PC-3 (cell line): ENCODE results near the gene PPARD. TPM values are rescaled to one million over a fixed set of nuclear protein-coding genes. Genes with fewer than 3 reads are reported as not detected.

ENCODE experiments used
- ATAC-seq: fragments of 200-7000 bp; cut with Tn5 transposase; 2 replicates; pipeline ENCODE4 v1.9.1; 2020; ENCODE audit warnings: mild to moderate bottlenecking, moderate library complexity
- BruUV-seq: library from RNA; stranded (reverse); fragments of 400-500 nt; replicated peaks from 2 replicates; lab custom pipeline; 2021; lab: Mats Ljungman, UMichigan
- CTCF ChIA-PET: fragments of 300-600 bp; sonication (Branson Sonifier 250); formaldehyde crosslinking; loops from one replicate; lab custom pipeline; 2022; ENCODE audit warnings: antibody characterized with exemption; lab: Charles Lee
- POLR2A ChIA-PET: fragments of 300-600 bp; sonication (Branson Sonifier 250); formaldehyde crosslinking; loops from one replicate; lab custom pipeline; 2022; ENCODE audit warnings: antibody characterized with exemption; ENCODE audit not compliant: unreplicated experiment; lab: Charles Lee
- DNase-seq: peaks from one replicate; pipeline ENCODE4 v3.0.0-alpha.2; 2015
- H2AFZ ChIP-seq: fragments of 300-600 bp; sonication (generic); 2 replicates; pipeline ENCODE4 v1.6.0; 2016; ENCODE audit warnings: antibody characterized with exemption, low read length
- H3F3A ChIP-seq: fragments of 300-600 bp; sonication (generic); one replicate; pipeline ENCODE4 v1.6.0; 2017; ENCODE audit warnings: antibody characterized with exemption, low read length, control low read depth, mild to moderate bottlenecking; ENCODE audit not compliant: unreplicated experiment
- H3K27ac ChIP-seq: fragments of 300-600 bp; sonication (generic); 2 replicates; pipeline ENCODE4 v1.5.1; 2016; ENCODE audit warnings: mild to moderate bottlenecking, low read length
- H3K27me3 ChIP-seq: fragments of 300-600 bp; sonication (generic); 2 replicates; pipeline ENCODE4 v1.6.1; 2016; ENCODE audit warnings: low read length, mixed read lengths
- H3K36me3 ChIP-seq: fragments of 300-600 bp; sonication (generic); 2 replicates; pipeline ENCODE4 v1.6.1; 2016; ENCODE audit warnings: low read depth, mixed run types, low read length, mixed read lengths
- H3K4me1 ChIP-seq: fragments of 300-600 bp; sonication (generic); 2 replicates; pipeline ENCODE4 v1.5.1; 2016; ENCODE audit warnings: low read length; ENCODE audit not compliant: insufficient read depth
- H3K4me2 ChIP-seq: fragments of 300-600 bp; sonication (generic); 2 replicates; pipeline ENCODE4 v1.6.0; 2016; ENCODE audit warnings: low read length
- H3K4me3 ChIP-seq: fragments of 300-600 bp; sonication (generic); 2 replicates; pipeline ENCODE4 v1.5.1; 2016; ENCODE audit warnings: mild to moderate bottlenecking, low read length, mixed read lengths
- H3K79me2 ChIP-seq: fragments of 300-600 bp; sonication (generic); 2 replicates; pipeline ENCODE4 v1.6.1; 2017; ENCODE audit warnings: low read length, mixed read lengths
- H3K9ac ChIP-seq: fragments of 300-600 bp; sonication (generic); 2 replicates; pipeline ENCODE4 v1.6.0; 2016; ENCODE audit warnings: mild to moderate bottlenecking, low read length
- H3K9me2 ChIP-seq: fragments of 300-600 bp; sonication (generic); replicated peaks from 2 replicates; pipeline ENCODE4 v1.6.1; 2016; ENCODE audit warnings: mixed run types, low read length, mixed read lengths
- H3K9me3 ChIP-seq: fragments of 300-600 bp; sonication (generic); 2 replicates; pipeline ENCODE4 v1.6.1; 2016; ENCODE audit warnings: low read length, mixed read lengths
- H4K20me1 ChIP-seq: fragments of 300-600 bp; sonication (generic); 2 replicates; pipeline ENCODE4 v1.6.1; 2016; ENCODE audit warnings: low read length, mixed read lengths
- EZH2 ChIP-seq: fragments of 300-600 bp; sonication (generic); IDR thresholded peaks from one replicate; pipeline ENCODE4 v1.6.1; 2017; ENCODE audit warnings: antibody characterized with exemption, mild to moderate bottlenecking, low read length; ENCODE audit not compliant: unreplicated experiment
- EZH2phosphoT487 ChIP-seq: fragments of 300-600 bp; sonication (generic); IDR thresholded peaks from 2 replicates; pipeline ENCODE4 v1.6.1; 2018; ENCODE audit warnings: mild to moderate bottlenecking, antibody characterized with exemption, low read length, borderline replicate concordance
- intact Hi-C: fragments of 100-400 bp; cut with micrococcal nuclease; formaldehyde crosslinking; loops from 2 replicates; pipeline ENCODE4 v1.9.0; 2023
- total RNA-seq: library from RNA; depleted of rRNA; stranded (reverse); fragments of >200 nt; gene quantifications from 2 replicates; pipeline ENCODE4 v1.2.3, GENCODE V29; 2014
- TF ChIP-seq, protein P1 (sequence below): fragments of 300-600 bp; sonication (generic); conservative IDR thresholded peaks from 2 replicates; pipeline ENCODE4 v1.5.1; 2017; ENCODE audit warnings: antibody characterized with exemption, low read depth, mild to moderate bottlenecking, low read length

The PPARD gene
- total RNA-seq, 1 experiment from 2014 or later: 24.5 TPM

DNA sequence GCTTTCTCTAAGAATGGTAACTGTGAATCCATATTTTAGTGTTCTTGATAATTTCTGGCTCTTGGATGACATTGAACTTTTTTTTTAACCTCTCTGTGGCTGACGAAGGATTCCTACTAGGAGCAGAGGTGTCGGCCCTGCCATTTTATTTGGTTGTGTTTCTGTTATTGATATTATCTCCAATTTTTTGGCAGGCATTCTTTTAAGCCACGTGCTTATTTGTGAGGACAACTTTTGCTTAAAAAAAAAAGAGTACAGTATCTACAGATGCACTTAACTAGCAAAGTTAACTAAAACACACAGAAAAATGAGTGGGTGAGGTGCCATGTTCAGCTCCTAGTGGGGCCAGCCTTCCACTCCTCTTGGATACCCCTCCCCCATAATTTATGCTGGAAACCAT lies 110.9 kb downstream of the PPARD start:
- POLR2A ChIA-PET: interaction anchor here (0.7 kb wide), 1 partner anchor 13 kb away, joined by 4 read pairs; no protein-coding TSS in a partner anchor
- peaks cover 24% of the 10 kb centered on the region for H3K79me2 ChIP-seq

GRCh38 chr6:35454391-35455110 lies 112.2 kb downstream of the PPARD start:
- no peak overlapping the region for H3K9ac ChIP-seq
- H2AFZ ChIP-seq: no peak overlapping the region
- ChIA-PET POLR2A (no interaction called here), CTCF (no interaction called here)
- DNase-seq (no peak), ATAC-seq (no peak)
- H3K79me2 ChIP-seq: peaks cover 24% of the 10 kb centered on the region
- no peak overlapping the region for H3K27ac ChIP-seq
- intact Hi-C loops: no loop called here
- peak overlapping the region; percentile 80 for H3K4me2 ChIP-seq
- H3K9me2 ChIP-seq: no peaks in the 10 kb centered on the region
- H3F3A ChIP-seq: no peaks in the 10 kb centered on the region
- peaks cover 16% of the 10 kb centered on the region for H3K4me1 ChIP-seq
- H3K4me3 ChIP-seq: no peak overlapping the region
- H3K9me3 ChIP-seq: no peaks in the 10 kb centered on the region
- H3K27me3 ChIP-seq: no peaks in the 10 kb centered on the region
- H3K36me3 ChIP-seq: no peaks in the 10 kb centered on the region; the same call in 1 of the 2 replicates
- H4K20me1 ChIP-seq: no peaks in the 10 kb centered on the region
- TF ChIP-seq EZH2: no peak
- no peak for TF ChIP-seq EZH2phosphoT487
- TF ChIP-seq, protein P1, sequence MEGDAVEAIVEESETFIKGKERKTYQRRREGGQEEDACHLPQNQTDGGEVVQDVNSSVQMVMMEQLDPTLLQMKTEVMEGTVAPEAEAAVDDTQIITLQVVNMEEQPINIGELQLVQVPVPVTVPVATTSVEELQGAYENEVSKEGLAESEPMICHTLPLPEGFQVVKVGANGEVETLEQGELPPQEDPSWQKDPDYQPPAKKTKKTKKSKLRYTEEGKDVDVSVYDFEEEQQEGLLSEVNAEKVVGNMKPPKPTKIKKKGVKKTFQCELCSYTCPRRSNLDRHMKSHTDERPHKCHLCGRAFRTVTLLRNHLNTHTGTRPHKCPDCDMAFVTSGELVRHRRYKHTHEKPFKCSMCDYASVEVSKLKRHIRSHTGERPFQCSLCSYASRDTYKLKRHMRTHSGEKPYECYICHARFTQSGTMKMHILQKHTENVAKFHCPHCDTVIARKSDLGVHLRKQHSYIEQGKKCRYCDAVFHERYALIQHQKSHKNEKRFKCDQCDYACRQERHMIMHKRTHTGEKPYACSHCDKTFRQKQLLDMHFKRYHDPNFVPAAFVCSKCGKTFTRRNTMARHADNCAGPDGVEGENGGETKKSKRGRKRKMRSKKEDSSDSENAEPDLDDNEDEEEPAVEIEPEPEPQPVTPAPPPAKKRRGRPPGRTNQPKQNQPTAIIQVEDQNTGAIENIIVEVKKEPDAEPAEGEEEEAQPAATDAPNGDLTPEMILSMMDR: no peak
- no TSS peak for BruUV-seq

More for the DNA sequence above, 110.9 kb downstream of the PPARD start:
- ATAC-seq (no peak), DNase-seq (no peak)
- Histone ChIP-seq H3K4me1 (peaks cover 19% of the 10 kb centered on the region), H3K9me2 (no peaks in the 10 kb centered on the region), H4K20me1 (no peaks in the 10 kb centered on the region), H3K36me3 (no peaks in the 10 kb centered on the region; the same call in 1 of the 2 replicates), H3K9me3 (no peaks in the 10 kb centered on the region), H2AFZ (peak overlapping the region; percentile 66), H3F3A (no peaks in the 10 kb centered on the region), H3K27ac (no peak overlapping the region), H3K9ac (peak overlapping the region; percentile 74), H3K4me2 (peak overlapping the region; percentile 80), H3K4me3 (peak overlapping the region; percentile 79), H3K27me3 (no peaks in the 10 kb centered on the region)
- TF ChIP-seq EZH2: no peak
- TF ChIP-seq EZH2phosphoT487: no peak
- TF ChIP-seq, protein P1: no peak
- TSS peak; percentile 56 for BruUV-seq
- CTCF ChIA-PET: interaction anchor here (0.9 to 1.0 kb wide), 2 partner anchors 15 to 99 kb away, joined by 3 to 5 read pairs; partner anchors contain the start of gene RPL10A
- intact Hi-C loops: loop anchor here (2.0 kb wide), 1 partner anchor 14 kb away; no protein-coding TSS in a partner anchor

GRCh38 chr6:35457907-35458306 lies 115.5 kb downstream of the PPARD start:
- no peak overlapping the region for H3K4me2 ChIP-seq
- no peaks in the 10 kb centered on the region for H3F3A ChIP-seq
- no peaks in the 10 kb centered on the region; the same call in 1 of the 2 replicates for H3K36me3 ChIP-seq
- ChIA-PET POLR2A (no interaction called here), CTCF (no interaction called here)
- H4K20me1 ChIP-seq: no peaks in the 10 kb centered on the region
- H3K4me1 ChIP-seq: peaks cover 13% of the 10 kb centered on the region
- H3K9me3 ChIP-seq: no peaks in the 10 kb centered on the region
- no peak overlapping the region for H3K4me3 ChIP-seq
- H2AFZ ChIP-seq: no peak overlapping the region
- no TSS peak for BruUV-seq
- no peaks in the 10 kb centered on the region for H3K27me3 ChIP-seq
- no peak overlapping the region for H3K27ac ChIP-seq
- no peak for TF ChIP-seq EZH2
- TF ChIP-seq, protein P1: no peak
- TF ChIP-seq EZH2phosphoT487: no peak
- intact Hi-C loops: no loop called here
- no peaks in the 10 kb centered on the region for H3K9me2 ChIP-seq
- DNase-seq (no peak), ATAC-seq (no peak)
- H3K79me2 ChIP-seq: peaks cover 21% of the 10 kb centered on the region
- H3K9ac ChIP-seq: no peak overlapping the region
